ENCODE measurements around the gene MRPS18A. TPM values are rescaled to one million over a fixed set of nuclear protein-coding genes. Genes with fewer than 3 reads are reported as not detected.

Gene MRPS18A
- total and polyA plus RNA-seq, 9 of the 15 experiments (the other 6 are each of a cell fraction or from before 2014, with no cell fraction given) = 87.5 to 243 (median 125) TPM

- peak in 1 of 2 experiments; percentile 71; a peak in 1 of 4 replicates for TF ChIP-seq ZNF318 (IDR thresholded peaks at IDR 0.05; ENCODE audit: borderline replicate concordance in 1 of 2, low read depth in 1 of 2)
- peak; percentile 93 for TF ChIP-seq KDM5B (IDR thresholded peaks at IDR 0.05; ENCODE audit: insufficient replicate concordance, low read depth, low read length)
- TF ChIP-seq, protein P1, sequence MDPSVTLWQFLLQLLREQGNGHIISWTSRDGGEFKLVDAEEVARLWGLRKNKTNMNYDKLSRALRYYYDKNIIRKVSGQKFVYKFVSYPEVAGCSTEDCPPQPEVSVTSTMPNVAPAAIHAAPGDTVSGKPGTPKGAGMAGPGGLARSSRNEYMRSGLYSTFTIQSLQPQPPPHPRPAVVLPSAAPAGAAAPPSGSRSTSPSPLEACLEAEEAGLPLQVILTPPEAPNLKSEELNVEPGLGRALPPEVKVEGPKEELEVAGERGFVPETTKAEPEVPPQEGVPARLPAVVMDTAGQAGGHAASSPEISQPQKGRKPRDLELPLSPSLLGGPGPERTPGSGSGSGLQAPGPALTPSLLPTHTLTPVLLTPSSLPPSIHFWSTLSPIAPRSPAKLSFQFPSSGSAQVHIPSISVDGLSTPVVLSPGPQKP (CRISPR knock-in tag; IDR thresholded peaks at IDR 0.05) = no peak
- peak; percentile 78 for TF ChIP-seq ZNF165 (CRISPR knock-in tag; IDR thresholded peaks at IDR 0.05; ENCODE audit: borderline replicate concordance)
- 0 out of 2 replicates have a peak, but pooled peaks have one; percentile 52 for TF ChIP-seq ZNF561 (CRISPR knock-in tag; conservative IDR thresholded peaks at IDR 0.05)
- TF ChIP-seq, protein P2, sequence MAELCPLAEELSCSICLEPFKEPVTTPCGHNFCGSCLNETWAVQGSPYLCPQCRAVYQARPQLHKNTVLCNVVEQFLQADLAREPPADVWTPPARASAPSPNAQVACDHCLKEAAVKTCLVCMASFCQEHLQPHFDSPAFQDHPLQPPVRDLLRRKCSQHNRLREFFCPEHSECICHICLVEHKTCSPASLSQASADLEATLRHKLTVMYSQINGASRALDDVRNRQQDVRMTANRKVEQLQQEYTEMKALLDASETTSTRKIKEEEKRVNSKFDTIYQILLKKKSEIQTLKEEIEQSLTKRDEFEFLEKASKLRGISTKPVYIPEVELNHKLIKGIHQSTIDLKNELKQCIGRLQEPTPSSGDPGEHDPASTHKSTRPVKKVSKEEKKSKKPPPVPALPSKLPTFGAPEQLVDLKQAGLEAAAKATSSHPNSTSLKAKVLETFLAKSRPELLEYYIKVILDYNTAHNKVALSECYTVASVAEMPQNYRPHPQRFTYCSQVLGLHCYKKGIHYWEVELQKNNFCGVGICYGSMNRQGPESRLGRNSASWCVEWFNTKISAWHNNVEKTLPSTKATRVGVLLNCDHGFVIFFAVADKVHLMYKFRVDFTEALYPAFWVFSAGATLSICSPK (IDR thresholded peaks at IDR 0.05; ENCODE audit: borderline replicate concordance) = no peak
- no peak for TF ChIP-seq ZC3H11A (IDR thresholded peaks at IDR 0.05; ENCODE audit: low read depth, low read length)
- TF ChIP-seq ARID2 (IDR thresholded peaks at IDR 0.05) = no peak
- TF ChIP-seq MCM3 (IDR thresholded peaks at IDR 0.05) = no peak
- peak; percentile 96 for TF ChIP-seq ZBED1 (IDR thresholded peaks at IDR 0.05)
- peak; percentile 99 for TF ChIP-seq SMARCA4 (IDR thresholded peaks at IDR 0.05)
- peak; percentile 97 for TF ChIP-seq HMGN3 (IDR thresholded peaks at IDR 0.05; ENCODE audit: borderline replicate concordance, extremely low read depth, insufficient read length, low read depth, low read length)
Measured at GRCh38 chr6:43630980-43631619, 56.5 kb downstream of the MRPS18A start (continued).
